Vagina (tissue), 2 donors: ENCODE results near the gene LDLRAD3. TPM values are rescaled to one million over a fixed set of nuclear protein-coding genes. Genes with fewer than 3 reads are reported as not detected.

Experiments used
- DNase-seq, 2 donors: peaks; one replicate each; pipeline ENCODE4 v3.0.0-alpha.2; 2017; ENCODE audit errors: extremely low spot score in 2 of 2
- H3K27ac ChIP-seq: fragments of 200-600 bp; sonication (generic); one replicate; pipeline ENCODE4 v1.5.1; 2019
- H3K27me3 ChIP-seq: fragments of 200-600 bp; sonication (generic); one replicate; pipeline ENCODE4 v1.5.1; 2019
- H3K36me3 ChIP-seq, 2 donors: fragments of 200-600 bp; sonication (generic); one replicate each; pipeline ENCODE4 v1.5.1; 2017 to 2019
- H3K4me1 ChIP-seq: fragments of 200-600 bp; sonication (generic); one replicate; pipeline ENCODE4 v1.5.1; 2019
- H3K4me3 ChIP-seq, 2 donors: fragments of 200-600 bp; sonication (generic); 1 replicate in 1 of 2; 2 replicates in 1 of 2; pipeline ENCODE4 v1.5.1; 2016 to 2019
- H3K9me3 ChIP-seq: fragments of 200-600 bp; sonication (generic); one replicate; pipeline ENCODE4 v1.5.1; 2019
- CTCF ChIP-seq, 3 experiments: fragments of 450-650 bp in 2 of 3; fragments of 200-600 bp in 1 of 3; sonication (generic) in 1 of 3; IDR thresholded peaks; one replicate each; pipeline ENCODE4 v1.5.1; 2017 to 2019; ENCODE audit warnings: antibody characterized with exemption in 3 of 3, mild to moderate bottlenecking in 2 of 3, moderate library complexity in 2 of 3
- POLR2A ChIP-seq, 2 donors: fragments of 450-650 bp; IDR thresholded peaks; one replicate each; pipeline ENCODE4 v1.6.1; 2017; ENCODE audit warnings: antibody characterized with exemption in 2 of 2, mild to moderate bottlenecking in 2 of 2, moderate library complexity in 2 of 2
- POLR2AphosphoS5 ChIP-seq, 2 donors: sonication (generic); formaldehyde crosslinking; IDR thresholded peaks; one replicate each; pipeline ENCODE4 v1.9.0; 2017; ENCODE audit warnings: antibody characterized with exemption in 2 of 2, mild to moderate bottlenecking in 2 of 2, low read depth in 1 of 2; ENCODE audit not compliant: insufficient read depth in 1 of 2
- intact Hi-C: fragments of 100-400 bp; cut with DNase I; formaldehyde crosslinking; loops from one replicate; pipeline ENCODE4 v1.15.1; 2023
- total RNA-seq: library from RNA; depleted of rRNA; stranded (reverse); fragments of >200 nt; gene quantifications from one replicate; pipeline ENCODE4 v1.2.3, GENCODE V29; 2016

LDLRAD3 gene
- total RNA-seq, 1 donor from 2014 or later: 34.4 TPM

GRCh38 chr11:36059660-36060059 is 115.8 kb downstream of the LDLRAD3 start:
- TF ChIP-seq POLR2A (IDR thresholded peaks at IDR 0.05): no peak
- no peak for TF ChIP-seq CTCF (IDR thresholded peaks at IDR 0.05)
- TF ChIP-seq POLR2AphosphoS5 (IDR thresholded peaks at IDR 0.05; ENCODE audit: insufficient read depth in 1 of 2, low read depth in 1 of 2): no peak
- intact Hi-C loops: no loop called here
- no peaks in the 10 kb centered on the region for H3K27me3 ChIP-seq
- no peak overlapping the region for H3K27ac ChIP-seq
- DNase-seq: no peak
- H3K9me3 ChIP-seq: no peaks in the 10 kb centered on the region
- no peaks in the 10 kb centered on the region for H3K4me1 ChIP-seq
- no peaks in the 10 kb centered on the region for H3K36me3 ChIP-seq
- H3K4me3 ChIP-seq: no peak overlapping the region

- Histone ChIP-seq H3K4me3 (no peak overlapping the region), H3K4me1 (no peaks in the 10 kb centered on the region), H3K36me3 (no peaks in the 10 kb centered on the region), H3K9me3 (no peaks in the 10 kb centered on the region), H3K27me3 (no peaks in the 10 kb centered on the region), H3K27ac (no peak overlapping the region)
- TF ChIP-seq POLR2AphosphoS5 (IDR thresholded peaks at IDR 0.05; ENCODE audit: insufficient read depth in 1 of 2, low read depth in 1 of 2): no peak
- no peak for TF ChIP-seq CTCF (IDR thresholded peaks at IDR 0.05)
- TF ChIP-seq POLR2A (IDR thresholded peaks at IDR 0.05): no peak
- intact Hi-C loops: no loop called here
- no peak for DNase-seq
Observed at GRCh38 chr11:36060926-36061325, 117.1 kb downstream of the LDLRAD3 start.

GRCh38 chr11:36061471-36061870 is 117.6 kb downstream of the LDLRAD3 start:
- Histone ChIP-seq H3K27ac (no peak overlapping the region), H3K27me3 (no peaks in the 10 kb centered on the region), H3K4me3 (no peak overlapping the region), H3K36me3 (no peaks in the 10 kb centered on the region), H3K4me1 (no peaks in the 10 kb centered on the region), H3K9me3 (no peaks in the 10 kb centered on the region)
- no peak for DNase-seq
- intact Hi-C loops: no loop called here
- no peak for TF ChIP-seq POLR2A (IDR thresholded peaks at IDR 0.05)
- no peak for TF ChIP-seq POLR2AphosphoS5 (IDR thresholded peaks at IDR 0.05; ENCODE audit: insufficient read depth in 1 of 2, low read depth in 1 of 2)
- TF ChIP-seq CTCF (IDR thresholded peaks at IDR 0.05): no peak

GRCh38 chr11:36062796-36063365 is 119.0 kb downstream of the LDLRAD3 start:
- H3K4me1 ChIP-seq: no peaks in the 10 kb centered on the region
- no peaks in the 10 kb centered on the region for H3K9me3 ChIP-seq
- H3K36me3 ChIP-seq: no peaks in the 10 kb centered on the region
- no peaks in the 10 kb centered on the region for H3K27me3 ChIP-seq
- peak in 1 of 2 donors; percentile 18 for DNase-seq
- no peak overlapping the region for H3K27ac ChIP-seq
- TF ChIP-seq POLR2AphosphoS5 (IDR thresholded peaks at IDR 0.05; ENCODE audit: insufficient read depth in 1 of 2, low read depth in 1 of 2): no peak
- intact Hi-C loops: no loop called here
- no peak overlapping the region for H3K4me3 ChIP-seq

GRCh38 chr11:36065436-36065835 is 121.6 kb downstream of the LDLRAD3 start:
- intact Hi-C loops: no loop called here
- no peak for TF ChIP-seq POLR2A (IDR thresholded peaks at IDR 0.05)
- TF ChIP-seq CTCF (IDR thresholded peaks at IDR 0.05): no peak
- TF ChIP-seq POLR2AphosphoS5 (IDR thresholded peaks at IDR 0.05; ENCODE audit: insufficient read depth in 1 of 2, low read depth in 1 of 2): no peak
- no peak overlapping the region for H3K4me3 ChIP-seq
- no peaks in the 10 kb centered on the region for H3K9me3 ChIP-seq
- H3K36me3 ChIP-seq: no peaks in the 10 kb centered on the region
- peak in 1 of 2 donors; percentile 29 for DNase-seq
- peaks cover 6% of the 10 kb centered on the region for H3K4me1 ChIP-seq
- H3K27me3 ChIP-seq: no peaks in the 10 kb centered on the region
- H3K27ac ChIP-seq: no peak overlapping the region
